ENCODE results near the gene CTBP1.

GRCh38 chr4:1205586-1206298, 43.2 kb downstream of the CTBP1 start:
- TF ChIP-seq CTCF (conservative IDR thresholded peaks at IDR 0.05; ENCODE audit: low read depth in 2 of 2) (no peak), EZH2phosphoT487 (IDR thresholded peaks at IDR 0.05; ENCODE audit: unreplicated experiment) (no peak), POLR2AphosphoS5 (IDR thresholded peaks at IDR 0.05; ENCODE audit: low read depth) (no peak), ETS1 (IDR thresholded peaks at IDR 0.05) (no peak), REST (IDR thresholded peaks at IDR 0.05; ENCODE audit: unreplicated experiment) (no peak), EZH2 (IDR thresholded peaks at IDR 0.05; ENCODE audit: low read depth, unreplicated experiment) (no peak)

All from GM23338 (cell line).